Uterus (tissue), 2 donors: ENCODE data around the gene CLUH.

Source experiments
- POLR2A ChIP-seq, 2 donors: fragments of 450-650 bp; IDR thresholded peaks; one replicate each; pipeline ENCODE4 v1.6.1; 2016; ENCODE audit warnings: antibody characterized with exemption in 2 of 2, mild to moderate bottlenecking in 1 of 2, moderate library complexity in 1 of 2
- TF ChIP-seq, protein P1 (sequence below), 4 experiments: fragments of 200-600 bp in 2 of 4; fragments of 450-650 bp in 2 of 4; sonication (generic) in 2 of 4; IDR thresholded peaks; one replicate each; pipeline ENCODE4 v1.5.1; 2016 to 2019; ENCODE audit warnings: antibody characterized with exemption in 4 of 4, mild to moderate bottlenecking in 2 of 4, moderate library complexity in 1 of 4

DNA sequence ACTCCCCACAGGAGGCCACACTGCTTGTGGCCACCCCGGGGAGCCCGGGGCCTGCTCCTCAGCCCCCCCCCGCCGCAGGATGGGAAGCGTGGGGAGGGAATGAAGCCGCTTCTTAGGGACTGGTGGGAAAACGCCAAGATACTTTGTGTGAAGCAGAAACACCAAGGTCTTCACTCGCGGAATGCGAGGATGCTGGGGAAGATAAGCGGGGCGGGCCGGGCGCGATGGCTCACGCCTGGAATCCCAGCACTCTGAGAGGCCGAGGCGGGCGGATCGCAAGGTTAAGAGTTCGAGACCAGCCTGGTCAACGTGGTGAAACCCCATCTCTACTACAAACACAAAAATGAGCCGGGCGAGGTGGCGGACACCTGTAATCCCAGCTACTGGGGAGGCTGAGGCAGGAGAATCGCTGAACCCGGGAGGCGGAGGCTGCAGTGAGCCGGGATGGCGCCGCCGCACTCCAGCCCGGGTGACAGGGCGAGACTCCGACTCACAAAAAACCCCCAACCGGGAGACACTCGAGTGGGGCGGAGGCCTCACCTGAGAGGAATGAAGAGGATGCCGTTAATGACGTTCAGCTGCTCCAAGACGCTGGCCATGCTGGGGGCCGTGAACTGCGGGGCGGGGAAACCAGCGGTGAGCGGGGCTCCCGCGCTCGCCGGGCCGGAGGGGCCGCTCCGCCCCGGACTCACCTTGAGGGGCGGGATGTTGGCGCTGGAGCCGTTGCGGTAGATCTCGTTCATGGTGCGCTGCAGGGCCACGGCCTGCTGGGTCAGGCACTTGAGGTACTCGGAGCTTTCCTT lies 20.3 kb downstream of the CLUH start:
- TF ChIP-seq, protein P1, sequence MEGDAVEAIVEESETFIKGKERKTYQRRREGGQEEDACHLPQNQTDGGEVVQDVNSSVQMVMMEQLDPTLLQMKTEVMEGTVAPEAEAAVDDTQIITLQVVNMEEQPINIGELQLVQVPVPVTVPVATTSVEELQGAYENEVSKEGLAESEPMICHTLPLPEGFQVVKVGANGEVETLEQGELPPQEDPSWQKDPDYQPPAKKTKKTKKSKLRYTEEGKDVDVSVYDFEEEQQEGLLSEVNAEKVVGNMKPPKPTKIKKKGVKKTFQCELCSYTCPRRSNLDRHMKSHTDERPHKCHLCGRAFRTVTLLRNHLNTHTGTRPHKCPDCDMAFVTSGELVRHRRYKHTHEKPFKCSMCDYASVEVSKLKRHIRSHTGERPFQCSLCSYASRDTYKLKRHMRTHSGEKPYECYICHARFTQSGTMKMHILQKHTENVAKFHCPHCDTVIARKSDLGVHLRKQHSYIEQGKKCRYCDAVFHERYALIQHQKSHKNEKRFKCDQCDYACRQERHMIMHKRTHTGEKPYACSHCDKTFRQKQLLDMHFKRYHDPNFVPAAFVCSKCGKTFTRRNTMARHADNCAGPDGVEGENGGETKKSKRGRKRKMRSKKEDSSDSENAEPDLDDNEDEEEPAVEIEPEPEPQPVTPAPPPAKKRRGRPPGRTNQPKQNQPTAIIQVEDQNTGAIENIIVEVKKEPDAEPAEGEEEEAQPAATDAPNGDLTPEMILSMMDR (IDR thresholded peaks at IDR 0.05): no peak
- TF ChIP-seq POLR2A (IDR thresholded peaks at IDR 0.05): no peak
